SH-SY5Y (cell line): Measurements from ENCODE around the gene HOXA4.

ENCODE experiments used
- GATA2 ChIP-seq: IDR thresholded peaks from 2 replicates; pipeline ENCODE4 v1.6.1; 2011; ENCODE audit warnings: mild to moderate bottlenecking, low read depth, low read length
- GATA3 ChIP-seq: IDR thresholded peaks from 2 replicates; pipeline ENCODE4 v1.6.1; 2011; ENCODE audit warnings: low read depth, mild to moderate bottlenecking, low read length, moderate library complexity

DNA sequence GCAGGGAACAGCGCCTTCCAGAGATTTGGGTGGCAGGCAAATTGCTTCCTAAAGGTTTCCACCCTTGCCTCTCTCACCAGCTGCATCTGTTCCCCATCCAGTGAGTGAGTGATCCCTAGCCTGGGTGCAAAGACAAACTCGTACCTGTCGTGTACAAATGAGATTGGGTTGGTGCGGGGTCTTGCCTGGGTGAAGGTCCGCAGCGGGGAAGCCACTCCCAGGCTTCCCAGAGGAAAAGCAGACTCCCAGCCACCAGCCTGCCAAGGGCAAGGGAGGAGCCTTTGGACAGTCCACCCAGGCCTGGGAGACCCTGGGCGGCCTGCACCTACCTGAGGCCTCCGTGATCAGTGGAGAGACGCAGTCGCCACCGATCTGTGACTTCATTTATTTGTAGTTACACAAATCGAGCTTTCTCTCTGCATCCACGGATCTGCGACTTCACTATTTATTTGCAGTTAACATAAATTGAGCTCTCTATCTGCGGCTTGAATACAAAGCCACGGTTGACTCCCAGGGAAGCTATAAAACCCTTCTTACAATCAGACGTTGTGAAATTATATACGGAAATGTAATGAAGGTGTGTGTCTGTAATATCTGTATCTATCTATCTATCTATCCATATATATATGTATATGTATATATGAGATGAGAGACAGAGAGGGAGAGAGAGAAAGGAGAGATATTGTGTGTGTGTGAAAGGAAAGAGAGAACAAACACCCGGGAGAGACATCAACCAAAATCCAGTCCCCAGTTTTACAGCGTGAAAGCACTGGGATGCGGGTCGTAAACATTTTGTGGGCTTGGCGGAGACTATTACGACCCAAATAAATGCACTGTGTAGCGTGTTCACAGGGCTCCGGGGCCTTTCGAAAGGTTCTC lies 28.9 kb upstream of the HOXA4 start:
- TF ChIP-seq GATA2, result no peak
- no peak for TF ChIP-seq GATA3
